ENCODE measurements around the gene SLC52A1.

The SLC52A1 gene

GRCh38 chr17:4986951-4987766 is 48.1 kb downstream of the SLC52A1 start, which contains the start of gene CAMTA2:
CAMTA2 (minus strand) TSS chr17:4987675; CDS start chr17:4986222, 1,453 bp downstream.
- peak; percentile 96 for DNase-seq

- DNase-seq = no peak
Observed at GRCh38 chr17:4986403-4986802, 48.8 kb downstream of the SLC52A1 start.
